Stimulated activated CD4-positive, alpha-beta T cell treated with anti-CD3 and anti-CD28 coated beads, Interleukin-1b, Interleukin-23, amount 100 ng/mL, for 24 hours (primary cell): Measurements from ENCODE around the gene RIPK4.
"Not testable (repeated sequence)": the region's sequence is repeated elsewhere in the genome, so short reads cannot be mapped to it uniquely, and the experiment has no call there.

Experiments
- DNase-seq, 4 experiments: peaks; one replicate each; pipeline ENCODE4 v3.0.0-alpha.2; 2020; ENCODE audit warnings: low read depth in 4 of 4, low spot score in 1 of 4

Gene RIPK4

DNA sequence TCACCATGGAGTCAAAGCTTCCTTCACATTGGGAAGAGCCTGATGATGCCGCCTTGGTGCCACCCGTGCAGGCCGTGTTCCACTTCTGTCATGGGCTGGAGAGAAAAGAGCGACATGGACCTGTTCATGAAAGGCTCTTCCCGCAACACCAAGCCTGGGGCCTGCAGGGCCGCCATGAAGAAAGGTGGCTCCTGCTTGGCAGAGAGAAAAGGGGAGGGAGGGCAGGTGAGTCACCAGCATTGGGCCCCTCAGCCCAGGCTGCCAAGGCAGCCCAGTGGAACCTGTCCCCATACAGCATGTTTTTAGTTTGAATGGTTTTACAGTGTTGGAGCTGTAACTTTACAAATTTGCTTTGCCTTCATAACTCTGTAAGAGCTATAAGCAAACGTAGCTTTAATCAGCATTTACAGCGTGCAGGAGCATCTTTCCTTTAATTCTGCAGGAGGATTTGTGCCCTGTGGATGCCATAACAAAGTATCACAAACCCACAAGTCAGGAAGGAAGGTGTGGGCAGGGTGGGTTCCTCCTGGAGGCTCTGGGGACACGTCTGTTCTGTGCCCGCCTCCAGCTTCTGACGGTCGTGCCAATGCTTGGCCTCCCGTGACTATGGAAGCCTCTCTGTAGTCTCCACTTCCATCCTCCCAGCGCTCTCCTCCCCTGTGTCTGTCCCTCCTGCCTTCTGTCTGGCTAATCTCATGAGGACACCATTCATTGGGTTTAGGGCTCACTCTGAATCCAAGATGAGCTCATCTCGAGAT is 49.1 kb downstream of the RIPK4 start:
- no peak for DNase-seq

DNA sequence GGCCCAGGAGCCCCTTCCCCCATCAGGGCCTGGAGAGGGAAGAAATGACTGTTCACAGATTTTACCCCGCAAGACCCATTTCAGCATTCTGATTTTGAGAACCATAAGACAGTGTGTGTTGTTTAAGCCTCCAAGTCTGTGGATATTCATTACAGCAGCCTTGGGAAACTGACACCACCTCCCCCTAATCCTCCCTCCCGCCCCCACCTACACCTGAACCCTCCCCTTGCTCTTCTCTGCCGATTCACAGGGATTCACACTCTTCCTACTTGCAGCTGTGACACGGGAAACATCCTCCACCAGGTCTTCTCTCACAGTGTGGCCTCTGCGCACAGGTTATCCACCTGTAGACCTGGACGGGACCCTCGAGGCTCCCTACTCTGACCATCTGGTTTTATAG is 50.1 kb downstream of the RIPK4 start:
- no peak for DNase-seq

DNA sequence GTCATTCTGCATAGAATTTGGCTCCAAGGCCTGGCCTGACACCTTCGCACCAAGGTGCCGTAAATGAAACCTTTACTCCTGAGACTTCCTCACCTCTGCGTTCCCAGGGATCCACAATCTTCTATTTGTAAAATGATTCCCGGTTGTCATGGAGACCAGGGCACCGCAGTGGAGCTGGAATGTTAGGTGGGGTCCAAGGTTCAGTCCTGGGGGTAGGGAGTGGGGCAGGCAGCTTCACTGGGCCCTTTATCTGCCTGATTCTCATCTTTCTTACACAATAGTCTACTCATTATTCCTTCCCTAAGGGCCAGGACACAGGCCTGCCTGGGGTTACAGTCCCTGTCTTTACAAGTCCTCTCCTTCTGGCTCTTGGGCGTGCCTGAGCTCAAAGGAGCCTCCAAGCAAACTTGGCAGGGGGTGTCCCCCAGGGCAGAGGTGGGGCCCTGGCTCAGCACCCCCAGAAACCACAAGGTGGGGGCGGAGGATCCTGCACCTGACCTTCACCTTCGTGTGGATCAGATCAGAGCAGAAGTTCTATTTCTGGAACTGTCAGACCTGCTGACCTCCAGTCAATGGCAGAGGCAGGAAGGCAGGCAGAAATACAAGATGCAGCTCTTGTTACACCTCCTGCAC is 51.1 kb downstream of the RIPK4 start:
- DNase-seq, result no peak

DNA sequence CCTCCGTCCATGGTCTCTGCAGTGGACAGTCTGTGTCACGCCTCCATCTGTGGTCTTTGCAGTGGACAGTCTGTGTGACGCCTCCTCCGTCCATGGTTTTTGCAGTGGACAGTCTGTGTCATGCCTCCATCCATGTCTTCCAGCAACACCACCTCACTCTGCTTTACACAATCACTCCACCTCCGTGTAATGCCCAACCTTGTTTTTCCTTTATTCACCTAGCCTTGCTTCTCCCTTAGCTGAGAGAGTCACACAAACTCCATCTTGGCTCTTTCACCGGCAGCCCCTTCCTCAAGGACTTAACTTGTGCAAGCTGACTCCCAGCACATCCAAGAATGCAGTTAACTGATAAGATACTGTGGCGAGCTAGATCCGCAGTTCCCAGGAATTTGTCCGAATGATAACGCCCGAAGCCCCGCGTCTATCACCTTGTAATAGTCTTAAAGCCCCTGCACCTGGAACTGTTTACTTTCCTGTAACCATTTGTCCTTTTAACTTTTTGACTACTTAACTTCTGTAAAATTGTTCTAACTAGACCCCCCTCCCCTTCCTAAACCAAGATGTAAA is 52.5 kb downstream of the RIPK4 start:
- DNase-seq, result not testable (repeated sequence)

DNA sequence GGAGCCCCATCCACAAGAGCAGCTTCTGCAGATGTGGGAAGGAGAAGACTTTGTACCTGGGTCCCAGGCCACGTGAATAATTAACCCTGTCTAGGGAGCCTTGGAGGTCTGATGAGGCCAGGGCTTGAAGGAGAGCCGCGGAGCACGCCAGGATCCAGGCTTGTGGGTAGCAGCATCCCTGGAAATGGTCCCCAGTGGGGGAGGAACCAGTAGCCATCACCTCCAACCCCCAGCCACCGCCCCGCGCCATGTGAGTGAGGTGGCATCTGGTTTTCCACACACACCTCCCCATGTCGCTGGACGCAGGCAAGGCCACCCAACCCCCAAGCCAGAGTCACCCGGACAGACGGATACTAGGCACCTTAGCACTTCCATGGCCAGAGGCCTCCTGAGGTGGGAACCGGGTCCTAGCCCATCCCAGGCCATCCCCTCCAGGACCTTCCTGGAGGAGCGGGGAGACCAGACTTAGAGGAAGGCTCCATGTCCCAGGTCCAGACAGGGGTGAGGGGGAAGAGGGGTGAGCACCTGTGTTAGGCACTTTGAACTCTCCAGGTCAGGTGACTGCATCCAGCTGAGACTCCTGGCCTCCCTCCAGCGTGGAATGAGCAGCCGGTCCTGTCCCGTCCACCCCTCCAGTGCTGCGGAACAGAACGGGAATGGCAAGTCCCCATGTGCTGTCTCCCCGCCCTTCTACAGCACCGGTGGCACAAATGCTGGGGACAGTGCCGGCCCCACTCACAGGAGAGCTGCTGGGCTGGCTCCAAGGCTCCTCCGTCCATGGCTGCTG is 53.2 kb downstream of the RIPK4 start:
- DNase-seq, result no peak

DNA sequence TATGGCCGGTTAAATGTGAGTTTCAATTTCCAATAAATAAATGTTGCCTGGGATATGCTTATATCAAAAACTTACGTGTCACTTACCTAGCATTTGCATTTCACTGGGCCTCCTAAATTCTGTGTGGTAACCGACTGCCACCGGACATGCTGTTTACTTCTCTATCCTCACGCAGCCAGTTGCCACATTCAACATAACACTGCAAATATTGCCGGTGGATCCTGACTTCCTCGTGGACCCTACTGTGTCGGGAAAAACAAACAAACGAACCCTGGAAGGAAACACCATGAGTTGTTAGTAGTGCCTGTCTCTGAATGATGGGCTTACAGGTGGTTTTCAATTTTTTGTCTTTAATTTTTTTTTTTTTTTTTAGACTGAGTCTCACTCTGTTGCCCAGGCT is 54.1 kb downstream of the RIPK4 start:
- DNase-seq, result no peak

DNA sequence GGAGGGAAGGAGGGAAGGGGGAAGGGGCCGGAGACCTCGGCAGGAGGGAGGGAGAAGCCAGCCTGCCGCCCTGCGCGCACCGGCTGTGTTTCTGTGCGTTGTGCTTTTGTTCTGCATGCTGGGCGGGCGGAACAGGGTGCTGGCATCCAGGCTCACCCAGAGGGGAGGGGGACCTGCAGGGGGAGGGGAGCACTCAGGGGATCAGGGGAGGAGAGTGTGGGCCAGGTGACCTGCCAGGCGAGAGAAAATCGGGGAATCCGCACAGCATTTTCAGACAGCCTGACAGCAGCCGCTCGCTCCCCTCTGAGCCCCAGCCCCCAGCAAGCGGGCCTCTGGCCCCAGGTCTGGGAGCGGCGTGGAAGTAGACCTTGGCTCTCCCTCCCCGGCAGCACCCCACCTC is 54.7 kb downstream of the RIPK4 start:
- DNase-seq, result no peak

DNA sequence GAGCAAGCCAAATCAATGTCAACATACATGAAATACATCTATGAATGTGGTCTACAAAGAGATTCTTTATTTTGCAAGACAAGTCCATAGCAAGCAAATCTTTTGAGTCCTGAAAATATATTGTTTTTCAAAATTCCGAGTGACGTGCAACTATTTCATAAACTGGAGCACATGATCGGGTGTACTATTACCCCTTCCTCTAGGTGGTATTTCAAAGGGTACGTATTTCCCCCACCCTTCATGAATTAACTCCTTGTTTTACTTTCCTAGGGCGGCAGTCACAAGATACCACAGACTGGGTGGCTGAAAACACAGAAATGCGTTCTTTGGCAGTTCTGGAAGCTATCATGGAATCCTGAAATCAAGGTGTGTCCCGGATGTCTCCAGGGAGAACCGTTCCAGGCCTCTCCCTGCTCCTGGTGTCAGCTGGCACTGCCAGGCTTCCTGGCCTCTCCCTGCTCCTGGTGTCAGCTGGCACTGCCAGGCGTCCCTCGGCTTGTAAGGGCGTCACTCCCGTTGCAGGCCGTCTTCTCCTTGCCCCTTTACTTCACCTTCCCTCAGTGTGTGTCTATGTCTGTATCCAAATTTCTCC is 55.3 kb downstream of the RIPK4 start:
- no peak for DNase-seq

DNA sequence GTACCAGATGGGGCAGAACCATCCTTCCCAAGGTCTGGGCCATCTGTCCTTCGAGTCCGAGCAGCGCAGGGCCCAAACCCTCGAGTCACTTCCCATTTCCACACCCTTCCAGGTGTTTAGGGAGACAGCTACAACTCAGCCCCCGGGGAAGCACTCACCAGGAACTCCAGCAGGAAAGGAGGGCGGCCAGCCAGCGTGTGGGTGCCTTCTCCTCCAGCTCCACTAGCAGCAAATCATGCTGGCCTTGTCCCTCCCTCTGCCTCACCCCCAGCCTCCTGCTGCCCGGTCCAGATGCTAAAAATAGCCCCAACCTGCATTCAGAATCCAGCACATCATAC is 56.1 kb downstream of the RIPK4 start:
- no peak for DNase-seq

DNA sequence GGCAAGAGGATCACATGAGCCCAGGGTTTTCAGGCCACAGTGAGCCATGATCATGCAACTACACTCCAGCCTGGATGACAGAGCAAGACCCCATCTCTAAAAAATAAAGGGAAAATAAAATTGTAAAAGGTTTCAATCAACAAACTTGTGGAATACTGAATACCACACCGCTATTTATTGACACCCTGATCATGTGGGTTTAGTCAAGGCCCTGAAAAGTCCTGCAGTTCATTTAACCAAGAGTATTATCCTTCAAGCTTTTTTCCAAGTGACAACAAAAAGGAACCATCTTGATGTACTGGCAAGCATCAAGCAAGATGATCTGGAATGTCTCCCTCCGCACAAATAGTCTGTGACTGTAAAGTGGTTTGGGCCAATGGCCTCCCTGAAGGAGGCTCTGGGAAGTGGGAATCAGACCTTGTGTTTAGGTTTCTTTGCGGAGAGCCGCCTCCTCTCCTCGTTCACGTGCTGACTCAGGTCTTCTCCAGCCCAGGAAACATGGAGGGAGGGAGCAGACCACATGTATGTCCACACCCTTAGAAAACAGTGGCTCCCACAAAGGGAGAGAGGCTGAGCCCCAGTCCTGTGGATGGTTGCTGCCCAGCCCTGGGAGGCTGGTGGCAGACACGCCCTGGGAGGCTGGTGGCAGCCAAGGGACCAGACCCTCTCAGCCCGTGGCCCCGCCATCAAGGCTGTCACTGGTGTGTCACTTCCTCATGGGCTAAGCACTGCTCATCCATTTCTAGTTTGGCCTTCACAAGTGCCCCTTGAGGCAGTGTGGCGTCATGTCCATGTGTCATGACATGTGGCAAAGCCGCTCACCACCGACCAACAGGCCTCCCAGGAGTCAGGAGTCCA is 56.7 kb downstream of the RIPK4 start:
- no peak for DNase-seq

DNA sequence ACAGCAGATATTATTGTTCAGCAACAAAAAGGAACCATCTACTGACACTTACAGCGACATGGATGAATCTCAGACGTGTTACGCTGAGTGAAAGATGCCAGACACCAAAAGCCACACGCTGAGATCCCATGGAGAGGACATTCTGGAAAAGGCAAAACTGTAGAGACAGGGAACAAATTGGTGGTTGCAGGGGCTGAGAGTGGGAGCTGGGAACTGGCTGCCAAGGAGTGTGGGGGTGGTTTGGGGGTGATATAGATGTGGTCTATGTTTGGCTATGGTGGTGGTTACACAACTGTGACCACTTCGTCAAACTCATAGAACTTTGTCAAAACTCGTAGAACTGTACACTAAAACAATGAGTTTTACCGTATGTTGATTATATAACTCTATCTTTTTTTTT is 57.7 kb downstream of the RIPK4 start:
- no peak for DNase-seq

DNA sequence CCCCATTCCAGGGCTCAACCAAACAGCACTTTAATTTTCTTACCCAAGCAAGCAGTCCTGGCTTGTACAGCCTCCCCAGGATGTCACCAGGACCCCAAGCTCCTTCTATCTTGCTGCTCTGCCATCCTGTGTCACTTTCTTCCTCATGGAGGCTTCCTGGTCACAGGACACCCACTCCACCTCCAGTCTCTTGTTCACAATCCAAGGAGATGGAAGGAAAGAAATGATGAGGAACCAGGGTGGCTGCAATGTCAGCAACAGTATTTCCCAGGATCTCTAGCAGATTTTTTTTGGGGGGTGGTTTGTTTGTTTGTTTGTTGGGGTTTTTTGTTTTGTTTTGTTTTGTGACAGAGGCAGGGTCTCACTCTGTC is 58.9 kb downstream of the RIPK4 start:
- DNase-seq, result no peak

DNA sequence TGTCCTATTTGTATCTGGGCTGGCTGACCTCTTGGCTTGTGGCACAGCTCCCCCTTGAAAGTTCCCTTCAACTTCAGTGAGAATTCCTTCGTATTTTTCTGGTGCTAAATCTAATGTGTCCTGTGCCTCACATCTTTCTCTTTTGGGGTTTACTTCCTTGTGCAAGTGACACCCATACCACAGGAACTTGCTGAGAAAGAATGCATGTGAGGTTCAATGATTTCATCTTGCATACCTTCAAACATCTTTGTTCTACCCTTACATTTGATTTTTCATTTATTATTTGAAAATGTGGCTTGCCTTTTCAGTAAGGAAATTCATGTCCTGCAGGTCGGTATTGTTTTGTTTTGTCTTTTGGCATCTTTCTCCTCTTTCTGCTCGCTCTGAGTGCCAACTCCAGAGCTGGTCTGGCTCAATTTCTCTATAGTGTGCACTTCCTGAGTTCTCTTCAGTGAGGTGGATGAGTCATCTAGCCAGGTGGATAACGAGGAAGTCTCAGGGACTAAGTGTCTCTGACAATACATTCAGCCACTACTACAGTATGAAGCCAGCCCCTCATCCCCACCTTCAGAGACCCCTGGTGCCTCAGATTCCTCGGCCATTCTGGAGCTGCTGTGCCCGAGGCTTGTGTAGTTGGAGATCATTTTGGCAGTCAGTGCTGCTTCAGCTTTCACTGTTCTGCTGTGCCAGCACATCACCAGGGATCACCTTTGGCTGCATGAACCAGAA is 59.5 kb downstream of the RIPK4 start:
- no peak for DNase-seq

DNA sequence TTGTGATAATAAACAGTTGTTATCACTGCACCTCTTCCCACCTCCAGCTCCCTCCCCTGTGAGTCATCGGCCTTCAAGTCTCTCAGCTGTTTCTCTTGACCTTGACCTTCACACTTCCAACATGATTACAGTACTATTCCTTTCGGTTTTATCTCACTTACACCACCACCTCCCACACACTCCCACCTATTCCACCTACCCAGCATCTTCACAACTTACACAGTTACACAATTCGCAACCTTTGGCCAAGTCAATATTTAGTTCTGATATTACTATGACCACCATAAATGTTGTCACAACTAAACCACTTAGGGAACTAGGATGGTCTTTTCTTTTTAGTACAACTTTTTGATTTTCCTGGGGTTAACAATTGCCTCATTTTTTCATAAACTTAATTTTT is 60.2 kb downstream of the RIPK4 start:
- DNase-seq, result no peak

DNA sequence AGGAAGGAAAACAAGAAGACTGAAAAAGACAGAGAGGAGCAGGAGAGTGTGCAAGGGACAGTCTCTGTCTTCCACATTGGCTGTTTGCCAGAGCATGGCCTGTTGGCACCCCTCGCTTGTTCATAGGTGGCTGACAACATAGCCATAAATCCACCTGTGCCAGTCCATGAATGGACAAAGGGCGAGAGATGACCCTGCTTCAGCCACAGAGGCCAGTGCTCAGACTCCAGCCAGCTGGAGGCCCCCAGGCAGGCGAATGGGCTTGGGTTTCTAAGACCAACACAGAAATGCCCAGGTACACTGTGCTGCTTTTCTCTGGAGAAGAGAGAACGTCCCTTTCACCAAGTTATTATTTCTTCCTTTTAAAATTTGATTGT is 60.6 kb downstream of the RIPK4 start:
- no peak for DNase-seq

DNA sequence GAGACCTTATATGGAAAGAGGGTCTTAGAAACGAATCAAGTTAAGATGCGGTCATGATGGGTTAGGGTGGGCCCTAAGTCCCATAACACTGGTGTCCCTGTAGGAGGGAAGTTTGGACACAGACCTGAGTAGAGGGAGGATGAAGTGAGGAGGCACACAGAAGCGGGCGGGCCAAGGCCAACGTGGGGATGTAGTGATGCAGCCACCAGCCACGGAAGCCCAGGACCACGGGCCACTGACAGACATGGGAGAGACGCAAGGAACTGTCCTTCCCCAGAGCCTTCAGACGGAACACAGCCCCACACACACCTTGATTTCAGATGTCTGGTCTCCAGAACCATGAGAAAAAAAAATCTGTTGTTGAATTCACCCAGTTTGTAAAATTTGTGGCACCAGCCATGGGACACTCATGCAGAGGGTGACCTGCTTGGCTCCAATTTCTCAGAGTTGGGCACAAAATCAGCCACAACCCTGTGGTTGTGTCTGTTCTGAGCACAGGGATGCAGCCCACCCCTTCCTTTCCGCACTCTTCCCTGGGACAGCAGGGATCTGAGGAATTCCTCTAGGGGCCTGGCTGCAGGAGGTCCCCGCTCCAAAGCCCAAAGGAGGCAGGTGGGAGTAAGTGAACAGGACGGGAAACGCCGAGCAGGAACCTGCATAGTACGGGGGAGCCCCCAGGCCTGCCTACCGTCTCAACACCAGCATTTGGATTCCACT is 61.1 kb downstream of the RIPK4 start:
- DNase-seq, result no peak

DNA sequence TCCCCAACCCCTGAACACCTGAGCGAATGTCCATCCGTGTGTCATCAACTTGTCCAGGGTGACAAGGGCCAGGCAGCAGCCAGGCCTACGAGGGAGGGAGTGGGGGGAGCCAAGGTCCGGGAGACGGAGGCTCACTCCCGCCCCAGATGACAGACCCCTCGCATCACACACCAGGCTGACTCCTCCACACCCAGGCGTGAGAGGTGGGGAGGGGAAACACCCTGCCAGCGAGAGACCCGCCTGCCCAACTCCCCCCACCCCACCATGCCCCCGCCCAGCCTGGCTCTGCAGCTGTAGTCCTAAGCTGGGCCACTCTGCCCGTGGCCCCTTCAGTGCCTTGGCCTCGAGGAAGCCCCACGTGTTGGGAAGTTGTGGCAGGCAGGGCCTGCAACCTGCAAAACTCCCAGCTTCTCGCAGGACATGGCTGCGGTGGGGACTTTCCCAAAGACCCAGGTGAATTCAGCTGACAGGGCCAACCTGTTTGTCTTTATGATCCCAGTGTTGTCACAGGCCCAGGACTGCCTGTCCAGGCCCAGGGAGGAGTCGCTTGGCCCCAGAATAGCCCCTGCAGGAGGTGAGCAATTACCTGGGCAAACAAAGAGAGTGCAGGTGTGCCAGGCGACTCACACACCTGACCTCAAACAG is 62.9 kb downstream of the RIPK4 start:
- DNase-seq, result no peak

DNA sequence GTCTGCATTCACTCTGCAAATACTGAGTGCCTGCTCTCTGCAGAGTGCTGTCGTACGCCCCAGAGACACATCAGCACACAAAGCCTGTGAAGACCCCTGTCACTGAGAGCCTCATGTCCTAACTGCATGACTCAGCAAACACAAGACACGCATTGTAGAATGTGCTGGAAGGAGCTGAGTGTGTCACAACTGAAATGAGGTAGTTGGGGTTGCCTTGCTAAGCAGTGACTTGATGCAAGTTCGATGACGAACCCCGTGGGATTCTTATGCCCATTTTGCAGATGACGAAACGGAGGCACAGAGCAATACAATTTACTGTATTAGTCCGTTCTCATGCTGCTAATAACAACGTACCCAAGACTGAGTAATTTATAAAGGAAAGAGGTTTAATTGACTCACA is 65.1 kb downstream of the RIPK4 start:
- no peak for DNase-seq

DNA sequence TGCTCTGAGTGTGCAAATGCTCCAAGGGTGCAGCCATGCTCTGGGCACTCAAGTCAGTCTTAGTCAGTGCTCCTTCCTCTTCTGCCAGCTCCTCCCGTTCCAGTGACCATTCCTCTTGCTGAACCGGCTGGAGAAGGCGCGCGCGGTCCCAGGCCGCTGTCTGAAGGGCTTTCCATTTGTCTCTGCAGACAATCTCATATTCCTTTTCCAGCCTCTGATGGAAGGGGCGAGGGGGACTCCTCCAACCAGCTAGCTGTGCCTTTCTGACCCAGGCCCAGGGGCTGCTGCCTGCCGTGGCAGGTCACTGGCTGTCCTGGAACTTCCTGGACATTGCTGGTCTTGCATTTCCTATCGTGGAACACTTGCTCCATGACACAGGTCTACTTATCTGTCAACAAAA is 67.5 kb downstream of the RIPK4 start:
- no peak for DNase-seq
